Bronchial epithelial cell (primary cell): ENCODE measurements around the gene CNTNAP2. TPM values are rescaled to one million over a fixed set of nuclear protein-coding genes. Genes with fewer than 3 reads are reported as not detected.

ENCODE experiments used
- DNase-seq: peaks from one replicate; pipeline ENCODE4 v3.0.0-alpha.2; 2010; ENCODE audit warnings: low read depth
- FAIRE-seq: peaks from 2 replicates; lab custom pipeline; 2011; peaks lifted over from hg19 to GRCh38; lab: Jason Lieb, UNC
- H3K27me3 ChIP-seq: 2 replicates; pipeline ENCODE4 v1.5.1; 2011; ENCODE audit warnings: low read length; ENCODE audit not compliant: control insufficient read depth, insufficient read depth
- H3K36me3 ChIP-seq: 2 replicates; pipeline ENCODE4 v1.5.1; 2011; ENCODE audit warnings: low read length; ENCODE audit not compliant: control insufficient read depth, insufficient read depth
- H3K4me3 ChIP-seq: 2 replicates; pipeline ENCODE4 v1.5.1; 2011; ENCODE audit warnings: mild to moderate bottlenecking, low read depth, low read length, control low read depth
- total RNA-seq: library from RNA; depleted of rRNA; stranded (reverse); fragments of >200 nt; gene quantifications from 2 replicates; pipeline ENCODE4 v1.2.1, GENCODE V29; 2014
- TF ChIP-seq, protein P1 (sequence below): IDR thresholded peaks from 2 replicates; pipeline ENCODE4 v1.5.1; 2011; ENCODE audit warnings: mild to moderate bottlenecking, moderate library complexity, low read length, control low read depth, inconsistent platforms; ENCODE audit not compliant: insufficient read depth, severe bottlenecking

Gene CNTNAP2
- total RNA-seq, 1 donor from 2014 or later, result 0.26 TPM

- peak; percentile 37 for DNase-seq
- Histone ChIP-seq H3K36me3 (no peaks in the 10 kb centered on the region), H3K27me3 (no peaks in the 10 kb centered on the region), H3K4me3 (no peak overlapping the region)
- FAIRE-seq, result no peak
- TF ChIP-seq, protein P1, sequence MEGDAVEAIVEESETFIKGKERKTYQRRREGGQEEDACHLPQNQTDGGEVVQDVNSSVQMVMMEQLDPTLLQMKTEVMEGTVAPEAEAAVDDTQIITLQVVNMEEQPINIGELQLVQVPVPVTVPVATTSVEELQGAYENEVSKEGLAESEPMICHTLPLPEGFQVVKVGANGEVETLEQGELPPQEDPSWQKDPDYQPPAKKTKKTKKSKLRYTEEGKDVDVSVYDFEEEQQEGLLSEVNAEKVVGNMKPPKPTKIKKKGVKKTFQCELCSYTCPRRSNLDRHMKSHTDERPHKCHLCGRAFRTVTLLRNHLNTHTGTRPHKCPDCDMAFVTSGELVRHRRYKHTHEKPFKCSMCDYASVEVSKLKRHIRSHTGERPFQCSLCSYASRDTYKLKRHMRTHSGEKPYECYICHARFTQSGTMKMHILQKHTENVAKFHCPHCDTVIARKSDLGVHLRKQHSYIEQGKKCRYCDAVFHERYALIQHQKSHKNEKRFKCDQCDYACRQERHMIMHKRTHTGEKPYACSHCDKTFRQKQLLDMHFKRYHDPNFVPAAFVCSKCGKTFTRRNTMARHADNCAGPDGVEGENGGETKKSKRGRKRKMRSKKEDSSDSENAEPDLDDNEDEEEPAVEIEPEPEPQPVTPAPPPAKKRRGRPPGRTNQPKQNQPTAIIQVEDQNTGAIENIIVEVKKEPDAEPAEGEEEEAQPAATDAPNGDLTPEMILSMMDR, result no peak
Observed at GRCh38 chr7:147022056-147022455, 905.5 kb downstream of the CNTNAP2 start.

DNA sequence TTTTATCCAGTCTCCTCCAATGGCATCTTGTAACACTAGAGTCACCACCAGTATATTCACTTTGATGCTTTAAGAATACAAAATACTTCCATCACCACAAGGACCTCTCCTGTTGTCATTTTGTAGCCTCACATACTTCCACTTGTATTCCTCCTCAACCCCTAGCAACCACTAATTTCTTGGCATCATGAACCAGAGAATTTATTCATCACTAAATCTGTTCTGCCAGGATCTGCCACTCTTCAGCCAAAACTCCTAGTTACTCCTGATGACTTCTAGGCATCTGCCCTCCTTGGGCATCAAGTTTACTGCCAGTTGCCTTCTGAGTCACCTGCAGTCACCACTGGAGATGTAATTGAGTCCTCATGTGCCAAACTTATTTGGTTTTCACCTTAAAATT is 906.8 kb downstream of the CNTNAP2 start:
- FAIRE-seq, result no peak
- Histone ChIP-seq H3K27me3 (no peaks in the 10 kb centered on the region), H3K4me3 (no peak overlapping the region), H3K36me3 (no peaks in the 10 kb centered on the region)
- TF ChIP-seq, protein P1, result no peak
- DNase-seq, result no peak

DNA sequence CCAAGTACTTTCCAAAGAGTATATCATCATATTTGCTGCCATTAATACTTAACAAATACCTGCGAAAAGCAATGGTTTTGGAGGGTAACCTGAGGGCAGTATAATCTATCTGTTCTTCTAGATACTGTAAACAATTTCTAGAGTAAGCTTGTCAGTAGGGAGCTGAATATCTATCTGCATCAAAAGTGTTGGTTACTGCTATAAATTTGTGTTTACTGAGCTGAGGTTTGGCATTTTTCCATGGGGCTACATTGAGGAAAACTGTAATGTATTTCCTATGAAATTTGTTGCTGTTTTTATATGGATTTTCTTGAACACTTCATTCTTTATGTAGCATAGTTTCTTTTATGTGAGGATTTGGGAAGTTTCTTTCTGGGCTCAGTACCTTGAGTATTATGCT is 913.4 kb downstream of the CNTNAP2 start:
- Histone ChIP-seq H3K36me3 (no peaks in the 10 kb centered on the region), H3K4me3 (no peak overlapping the region), H3K27me3 (no peaks in the 10 kb centered on the region)
- DNase-seq (no peak), FAIRE-seq (no peak)
- TF ChIP-seq, protein P1, result no peak

GRCh38 chr7:147033641-147034040 is 917.0 kb downstream of the CNTNAP2 start:
- no peak for FAIRE-seq
- Histone ChIP-seq H3K4me3 (no peak overlapping the region), H3K27me3 (no peaks in the 10 kb centered on the region), H3K36me3 (no peaks in the 10 kb centered on the region)
- no peak for DNase-seq
- TF ChIP-seq, protein P1, result no peak

- H3K36me3 ChIP-seq, result no peaks in the 10 kb centered on the region
- no peak for FAIRE-seq
- H3K27me3 ChIP-seq, result no peaks in the 10 kb centered on the region
- TF ChIP-seq, protein P1, result no peak
- no peak for DNase-seq
- H3K4me3 ChIP-seq, result no peak overlapping the region
Observed at GRCh38 chr7:147041438-147041837, 924.8 kb downstream of the CNTNAP2 start.

- Histone ChIP-seq H3K27me3 (no peaks in the 10 kb centered on the region), H3K36me3 (no peaks in the 10 kb centered on the region), H3K4me3 (no peak overlapping the region)
- TF ChIP-seq, protein P1, result no peak
- FAIRE-seq (no peak), DNase-seq (no peak)
Observed at GRCh38 chr7:147044941-147045340, 928.3 kb downstream of the CNTNAP2 start.
